DOHH2 (cell line): ENCODE results near the gene ZNRF3.

Experiments
- EZH2phosphoT487 ChIP-seq: fragments of 200-600 bp; sonication (generic); IDR thresholded peaks from 2 replicates; pipeline ENCODE4 v1.6.1; 2017; ENCODE audit warnings: borderline replicate concordance, mild to moderate bottlenecking, antibody characterized with exemption, low read length, moderate library complexity, mixed read lengths
- TF ChIP-seq, protein P1 (sequence below): fragments of 200-600 bp; sonication (generic); IDR thresholded peaks from one replicate; pipeline ENCODE4 v1.5.1; 2014; ENCODE audit warnings: antibody characterized with exemption, mild to moderate bottlenecking, low read depth, low read length; ENCODE audit not compliant: poor library complexity, severe bottlenecking

DNA sequence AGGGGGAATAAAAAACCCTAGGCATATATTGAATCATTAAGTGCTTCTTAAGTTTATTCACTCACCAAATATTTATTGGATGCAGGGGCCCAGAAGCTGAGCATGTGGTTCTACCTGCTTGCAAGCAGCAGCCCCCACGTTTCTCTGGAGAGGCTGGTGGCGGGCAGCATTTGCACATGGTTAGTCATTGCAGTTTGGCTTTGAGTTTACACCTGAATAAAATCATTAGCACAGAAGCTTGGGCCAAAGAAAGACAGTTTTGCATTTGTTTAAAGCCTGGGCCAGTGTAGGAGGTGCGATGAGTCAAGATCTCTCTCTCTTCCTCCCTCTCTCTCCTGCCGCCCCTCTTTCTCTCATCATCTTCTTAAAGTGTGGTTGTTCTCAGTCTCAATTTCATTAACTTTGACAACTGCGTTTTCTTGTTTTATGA lies 105.7 kb downstream of the ZNRF3 start:
- no peak for TF ChIP-seq EZH2phosphoT487
- TF ChIP-seq, protein P1, sequence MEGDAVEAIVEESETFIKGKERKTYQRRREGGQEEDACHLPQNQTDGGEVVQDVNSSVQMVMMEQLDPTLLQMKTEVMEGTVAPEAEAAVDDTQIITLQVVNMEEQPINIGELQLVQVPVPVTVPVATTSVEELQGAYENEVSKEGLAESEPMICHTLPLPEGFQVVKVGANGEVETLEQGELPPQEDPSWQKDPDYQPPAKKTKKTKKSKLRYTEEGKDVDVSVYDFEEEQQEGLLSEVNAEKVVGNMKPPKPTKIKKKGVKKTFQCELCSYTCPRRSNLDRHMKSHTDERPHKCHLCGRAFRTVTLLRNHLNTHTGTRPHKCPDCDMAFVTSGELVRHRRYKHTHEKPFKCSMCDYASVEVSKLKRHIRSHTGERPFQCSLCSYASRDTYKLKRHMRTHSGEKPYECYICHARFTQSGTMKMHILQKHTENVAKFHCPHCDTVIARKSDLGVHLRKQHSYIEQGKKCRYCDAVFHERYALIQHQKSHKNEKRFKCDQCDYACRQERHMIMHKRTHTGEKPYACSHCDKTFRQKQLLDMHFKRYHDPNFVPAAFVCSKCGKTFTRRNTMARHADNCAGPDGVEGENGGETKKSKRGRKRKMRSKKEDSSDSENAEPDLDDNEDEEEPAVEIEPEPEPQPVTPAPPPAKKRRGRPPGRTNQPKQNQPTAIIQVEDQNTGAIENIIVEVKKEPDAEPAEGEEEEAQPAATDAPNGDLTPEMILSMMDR, result no peak
